NCI-H2227 (cell line): Measurements from ENCODE around the gene SLC2A6.
A peak's percentile ranks its signal among the peaks of the same experiment; 100 is the strongest.
"Not testable (repeated sequence)": the region's sequence is repeated elsewhere in the genome, so short reads cannot be mapped to it uniquely, and the experiment has no call there.

Experiments used
- DNase-seq: peaks from one replicate; lab custom pipeline; 2025; ENCODE audit not compliant: unreplicated experiment; lab: John Stamatoyannopoulos, UW

The SLC2A6 gene

GRCh38 chr9:133463864-133464615 lies 14.9 kb downstream of the SLC2A6 start:
- no peak for DNase-seq

DNA sequence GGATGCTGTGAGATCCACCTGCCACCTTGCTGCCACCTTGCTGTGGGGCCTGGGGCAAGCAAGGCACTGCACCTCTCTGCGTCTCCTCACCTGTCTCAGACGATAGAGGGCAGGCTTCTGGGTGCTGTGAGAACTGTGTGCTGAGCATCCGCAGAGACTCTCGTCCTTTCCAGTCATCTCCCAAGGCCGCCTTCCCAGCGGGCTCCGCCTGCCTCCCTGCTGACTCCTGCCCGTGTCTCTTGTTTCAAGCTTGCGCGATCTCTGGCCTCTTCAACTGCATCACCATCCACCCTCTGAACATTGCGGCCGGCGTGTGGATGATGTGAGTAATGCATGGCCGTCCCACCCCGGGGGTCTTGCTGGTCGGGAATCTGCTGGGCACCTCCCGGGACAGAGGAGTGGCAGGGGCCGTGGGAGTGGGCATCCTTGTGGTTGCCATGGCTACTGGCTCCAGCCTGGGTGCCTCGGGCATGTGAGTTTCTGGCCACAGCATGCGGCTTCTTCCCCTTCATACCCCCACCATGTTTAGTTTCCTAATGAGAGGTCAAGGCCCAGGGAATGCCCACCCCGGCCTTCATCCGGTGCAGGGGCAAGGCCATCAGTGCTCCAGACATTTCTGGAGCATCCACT lies 15.6 kb downstream of the SLC2A6 start:
- peak; percentile 12 for DNase-seq

- no peak for DNase-seq
Measured at GRCh38 chr9:133461975-133462374, 16.9 kb downstream of the SLC2A6 start.

GRCh38 chr9:133460405-133461175 lies 18.3 kb downstream of the SLC2A6 start:
- peak; percentile 66 for DNase-seq

- DNase-seq: peak; percentile 99
Measured at GRCh38 chr9:133459476-133460404, 19.2 kb downstream of the SLC2A6 start, which contains the start of gene CACFD1. CACFD1 (plus strand) TSS chr9:133459978; CDS start chr9:133460067, 89 bp downstream.

DNA sequence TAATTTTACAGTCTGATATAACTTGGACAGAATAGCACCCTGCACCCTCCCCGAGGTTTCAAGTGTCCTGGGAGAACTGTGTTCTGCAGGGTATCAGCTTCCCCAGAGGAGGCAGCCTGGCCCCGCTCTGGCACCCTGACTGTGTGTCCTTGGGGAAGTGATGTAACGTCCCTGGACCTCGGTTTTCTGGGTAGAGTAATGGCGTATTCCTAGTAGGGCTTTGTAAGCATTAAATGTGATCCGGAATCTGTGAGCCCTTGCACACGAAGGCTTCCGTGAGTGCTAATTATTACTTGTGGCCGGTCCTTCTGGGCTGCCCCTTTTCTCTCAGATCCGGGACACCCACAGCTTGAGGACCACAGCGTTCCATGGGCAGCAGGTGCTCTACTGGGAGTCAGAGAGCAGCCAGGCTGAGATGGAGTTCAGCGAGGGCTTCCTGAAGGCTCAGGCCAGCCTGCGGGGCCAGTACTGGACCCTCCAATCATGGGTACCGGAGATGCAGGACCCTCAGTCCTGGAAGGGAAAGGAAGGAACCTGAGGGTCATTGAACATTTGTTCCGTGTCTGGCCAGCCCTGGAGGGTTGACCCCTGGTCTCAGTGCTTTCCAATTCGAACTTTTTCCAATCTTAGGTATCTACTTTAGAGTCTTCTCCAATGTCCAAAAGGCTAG lies 20.1 kb downstream of the SLC2A6 start:
- peak; percentile 17 for DNase-seq

DNA sequence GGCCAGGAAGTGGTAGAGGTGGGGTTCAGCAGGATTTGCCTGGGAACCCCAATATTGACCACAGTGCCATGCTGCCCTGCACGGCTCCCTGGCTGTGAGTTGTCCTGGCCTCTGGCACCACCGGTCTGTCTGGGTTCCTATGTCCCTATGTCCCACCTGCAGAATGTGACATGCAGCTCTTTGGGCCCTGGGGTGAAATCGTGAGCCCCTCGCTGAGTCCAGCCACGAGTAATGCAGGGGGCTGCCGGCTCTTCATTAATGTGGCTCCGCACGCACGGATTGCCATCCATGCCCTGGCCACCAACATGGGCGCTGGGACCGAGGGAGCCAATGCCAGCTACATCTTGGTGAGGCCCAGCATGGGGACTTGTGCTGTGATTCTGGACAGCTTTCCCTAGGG lies 21.2 kb downstream of the SLC2A6 start:
- no peak for DNase-seq

GRCh38 chr9:133457233-133457632 lies 21.7 kb downstream of the SLC2A6 start:
- DNase-seq: no peak

DNA sequence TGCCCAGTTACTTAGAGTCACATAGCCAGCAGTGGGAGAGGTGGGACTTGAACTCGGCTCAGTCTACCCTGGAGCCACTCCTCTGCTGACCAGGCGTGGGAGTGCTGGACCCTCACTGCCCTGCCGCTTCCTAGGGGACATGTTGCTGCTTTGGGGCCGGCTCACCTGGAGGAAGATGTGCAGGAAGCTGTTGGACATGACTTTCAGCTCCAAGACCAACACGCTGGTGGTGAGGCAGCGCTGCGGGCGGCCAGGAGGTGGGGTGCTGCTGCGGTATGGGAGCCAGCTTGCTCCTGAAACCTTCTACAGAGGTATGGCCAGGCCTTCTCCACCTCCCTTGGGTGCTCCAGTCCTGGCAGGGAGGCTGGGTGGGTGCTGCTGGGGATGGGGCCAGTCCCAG lies 22.5 kb downstream of the SLC2A6 start:
- no peak for DNase-seq

GRCh38 chr9:133455936-133456335 lies 23.0 kb downstream of the SLC2A6 start:
- no peak for DNase-seq

DNA sequence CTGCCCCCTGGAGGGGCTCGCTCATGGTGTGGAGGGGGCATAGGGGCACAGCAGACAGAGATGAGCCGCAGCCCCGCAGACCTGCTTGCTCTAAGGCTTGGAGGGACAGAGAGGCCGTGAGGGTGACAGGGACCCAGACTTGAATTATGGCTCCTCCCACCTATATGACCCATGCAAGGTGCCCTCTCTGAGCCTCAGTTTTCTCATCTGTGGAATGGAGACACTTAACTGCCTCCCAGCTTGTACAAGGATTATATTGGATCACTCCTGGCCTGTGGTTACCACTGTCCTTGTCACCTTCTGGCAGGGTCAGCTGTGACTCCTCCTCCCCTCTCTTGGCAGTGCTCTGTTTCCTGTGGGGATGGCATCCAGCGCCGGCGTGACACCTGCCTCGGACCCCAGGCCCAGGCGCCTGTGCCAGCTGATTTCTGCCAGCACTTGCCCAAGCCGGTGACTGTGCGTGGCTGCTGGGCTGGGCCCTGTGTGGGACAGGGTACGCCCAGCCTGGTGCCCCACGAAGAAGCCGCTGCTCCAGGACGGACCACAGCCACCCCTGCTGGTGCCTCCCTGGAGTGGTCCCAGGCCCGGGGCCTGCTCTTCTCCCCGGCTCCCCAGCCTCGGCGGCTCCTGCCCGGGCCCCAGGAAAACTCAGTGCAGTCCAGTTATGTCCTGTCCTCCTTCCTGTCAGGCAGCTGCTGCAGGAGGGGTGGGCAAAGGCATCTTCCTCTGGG lies 23.8 kb downstream of the SLC2A6 start:
- no peak for DNase-seq

DNA sequence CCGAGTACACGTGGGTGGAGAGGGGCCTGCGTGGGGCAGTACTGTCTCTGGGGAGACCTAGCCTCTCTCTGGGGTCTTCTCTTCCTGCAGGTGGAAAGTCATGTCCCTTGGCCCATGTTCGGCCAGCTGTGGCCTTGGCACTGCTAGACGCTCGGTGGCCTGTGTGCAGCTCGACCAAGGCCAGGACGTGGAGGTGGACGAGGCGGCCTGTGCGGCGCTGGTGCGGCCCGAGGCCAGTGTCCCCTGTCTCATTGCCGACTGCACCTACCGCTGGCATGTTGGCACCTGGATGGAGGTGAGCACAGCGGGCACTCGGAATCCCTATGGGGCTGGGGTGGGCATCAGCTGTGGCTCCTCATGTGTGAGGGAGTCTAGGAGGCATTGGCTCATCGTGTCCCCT lies 24.6 kb downstream of the SLC2A6 start:
- DNase-seq: no peak

DNA sequence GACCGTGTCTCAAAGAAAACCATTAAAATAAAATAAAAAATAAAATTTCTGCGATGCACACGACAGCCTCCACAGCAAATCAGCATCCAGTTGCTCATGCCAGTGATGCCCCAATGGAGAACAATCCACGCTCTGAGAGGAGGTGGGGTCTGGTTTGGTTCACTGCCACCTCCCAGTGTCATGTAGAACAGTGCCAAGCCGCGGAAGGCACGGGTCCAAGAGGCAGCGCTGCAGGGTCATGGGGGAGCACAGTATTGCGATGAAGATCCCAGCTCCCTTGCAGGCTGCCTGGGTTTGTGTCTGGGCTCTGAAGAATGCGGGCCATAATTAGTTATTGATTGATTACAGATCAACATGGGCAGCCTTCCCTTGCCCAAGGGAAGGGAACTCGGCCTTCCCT lies 25.2 kb downstream of the SLC2A6 start:
- no peak for DNase-seq

DNA sequence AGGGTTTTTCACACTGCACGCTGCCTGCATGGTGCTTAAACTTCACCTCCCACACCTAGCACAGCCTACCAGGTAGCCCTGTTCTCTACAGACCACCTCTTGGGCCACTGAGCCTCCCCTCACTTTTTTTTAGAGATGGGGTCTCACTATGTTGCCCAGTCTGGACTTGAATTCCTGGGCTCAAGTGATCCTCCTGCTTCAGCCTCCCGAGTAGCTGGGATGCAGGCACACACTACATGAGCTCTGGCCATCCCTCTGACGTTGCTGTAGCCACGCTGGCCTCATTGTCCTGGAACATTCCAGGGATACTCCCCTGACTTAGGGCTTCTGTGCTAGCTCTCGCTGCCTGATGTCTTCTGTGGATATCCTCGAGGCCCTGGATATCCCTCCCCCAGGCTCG lies 26.3 kb downstream of the SLC2A6 start:
- DNase-seq: no peak

DNA sequence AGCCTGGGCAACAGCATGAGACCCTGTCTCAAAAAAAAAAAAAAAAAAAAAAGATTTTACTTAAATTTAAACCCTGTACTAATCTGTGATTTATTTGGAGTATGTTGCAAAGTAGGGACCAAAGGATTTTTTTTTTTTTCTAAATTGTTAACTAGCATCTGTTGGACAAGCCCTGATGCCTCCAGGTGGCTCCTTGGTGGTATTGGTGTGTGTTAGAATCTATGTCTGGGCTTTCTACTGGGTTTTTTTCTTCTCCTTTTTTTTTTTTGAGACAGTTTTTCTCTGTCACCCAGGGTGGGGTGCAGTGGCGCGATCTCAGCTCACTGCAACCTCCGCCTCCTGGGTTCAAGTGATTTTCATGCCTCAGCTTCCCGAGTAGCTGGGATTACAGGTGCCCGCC lies 27.0 kb downstream of the SLC2A6 start:
- not testable (repeated sequence) for DNase-seq

- DNase-seq: no peak
Measured at GRCh38 chr9:133449760-133450159, 29.1 kb downstream of the SLC2A6 start.

DNA sequence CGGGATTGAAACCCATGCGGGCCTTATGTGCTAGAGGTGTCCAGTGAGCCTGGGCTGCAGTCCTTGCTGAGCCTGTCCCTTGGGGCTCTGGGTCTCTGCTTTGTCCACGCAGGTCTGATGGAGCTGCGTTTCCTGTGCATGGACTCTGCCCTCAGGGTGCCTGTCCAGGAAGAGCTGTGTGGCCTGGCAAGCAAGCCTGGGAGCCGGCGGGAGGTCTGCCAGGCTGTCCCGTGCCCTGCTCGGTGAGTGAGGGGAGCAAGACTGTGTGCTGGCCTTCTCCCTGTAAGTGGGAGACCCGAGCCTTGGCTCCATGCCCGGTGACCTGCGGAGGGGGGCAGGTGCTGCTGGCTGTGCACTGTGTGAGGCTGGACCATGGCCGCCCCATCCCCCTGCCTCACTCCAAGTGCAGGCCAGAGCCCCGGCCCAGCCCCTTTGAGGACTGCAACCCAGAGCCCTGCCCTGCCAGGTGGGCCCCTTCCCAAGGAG lies 30.4 kb downstream of the SLC2A6 start:
- DNase-seq: no peak

DNA sequence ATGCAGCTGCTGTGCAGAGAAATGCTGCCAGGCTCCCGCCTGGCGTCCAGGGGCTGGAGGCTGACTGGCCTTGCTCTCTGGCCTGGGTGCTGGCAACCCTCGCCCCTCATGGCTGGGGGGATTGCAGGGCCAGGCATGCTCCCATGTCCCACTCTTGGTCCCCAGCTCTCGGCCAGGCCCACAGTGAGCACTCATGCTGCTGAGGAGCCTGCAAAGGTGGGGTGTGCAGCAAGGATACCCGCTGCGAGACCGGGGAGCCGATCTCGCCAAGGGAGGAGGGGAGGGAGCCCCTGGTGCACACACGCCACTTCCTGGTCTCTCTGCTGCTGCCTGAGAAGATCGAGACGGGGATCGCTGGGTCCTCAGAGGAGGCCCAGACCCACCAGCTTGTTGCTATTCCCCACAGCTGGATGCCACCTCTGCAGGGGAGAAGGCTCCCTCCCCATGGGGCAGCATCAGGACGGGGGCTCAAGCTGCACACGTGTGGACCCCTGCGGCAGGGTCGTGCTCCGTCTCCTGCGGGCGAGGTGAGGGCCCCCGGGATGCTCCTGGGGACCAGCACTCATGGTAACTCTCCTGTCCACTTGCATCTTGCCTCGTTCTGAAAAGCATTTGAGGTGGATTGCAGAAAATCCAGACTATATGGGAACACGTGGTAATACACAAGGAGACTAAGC lies 33.5 kb downstream of the SLC2A6 start:
- no peak for DNase-seq

- no peak for DNase-seq
Measured at GRCh38 chr9:133443982-133444381, 34.9 kb downstream of the SLC2A6 start.
